Activated naive CD4-positive, alpha-beta T cell treated with anti-CD3 and anti-CD28 coated beads, Interleukin-2, amount 50 U/mL, for 16 hours (primary cell): ENCODE measurements around the gene LTB4R.
A peak's percentile ranks its signal among the peaks of the same experiment; 100 is the strongest.

Source experiments
- DNase-seq: peaks from one replicate; pipeline ENCODE4 v3.0.0-alpha.2; 2020

The LTB4R gene

DNA sequence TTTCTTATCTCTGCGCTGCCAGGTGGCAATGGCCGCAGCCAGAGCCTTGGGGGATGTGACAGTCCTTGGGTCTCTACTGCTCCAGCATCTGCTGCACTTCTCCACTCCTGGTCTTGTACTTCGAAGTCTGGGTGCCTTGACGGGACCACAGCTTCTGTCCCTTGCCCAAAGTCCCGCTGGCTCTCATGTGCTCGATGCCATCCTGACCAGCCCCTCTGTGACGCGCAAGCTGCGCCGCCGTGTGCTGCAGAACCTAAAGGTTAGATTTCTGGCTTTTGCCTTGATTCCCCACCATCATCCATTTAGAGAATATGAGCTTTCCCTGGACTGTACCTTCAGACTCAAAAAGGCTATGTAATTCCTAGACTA lies 7.3 kb upstream of the LTB4R start:
- no peak for DNase-seq

DNA sequence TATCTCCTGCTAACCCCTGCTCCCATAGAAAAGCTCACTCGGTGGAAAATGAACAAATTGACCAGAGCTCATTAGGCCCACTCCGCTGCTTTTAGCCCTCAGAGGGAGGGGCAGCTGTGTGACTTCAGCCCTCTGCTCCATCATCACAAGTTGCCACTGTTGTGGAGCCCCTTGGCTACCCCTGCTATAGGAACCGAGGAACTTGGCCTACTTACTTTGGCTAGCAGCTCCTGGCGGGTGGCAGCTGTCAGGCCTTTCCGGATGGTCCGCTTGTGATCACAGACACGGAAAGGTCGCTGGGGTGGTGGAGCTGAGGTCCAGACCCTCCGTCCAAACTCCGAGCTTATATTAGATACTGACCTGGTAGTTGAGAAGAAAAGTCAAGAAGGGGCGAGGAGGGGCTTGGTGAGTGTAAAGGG lies 4.1 kb upstream of the LTB4R start:
- DNase-seq = no peak

DNA sequence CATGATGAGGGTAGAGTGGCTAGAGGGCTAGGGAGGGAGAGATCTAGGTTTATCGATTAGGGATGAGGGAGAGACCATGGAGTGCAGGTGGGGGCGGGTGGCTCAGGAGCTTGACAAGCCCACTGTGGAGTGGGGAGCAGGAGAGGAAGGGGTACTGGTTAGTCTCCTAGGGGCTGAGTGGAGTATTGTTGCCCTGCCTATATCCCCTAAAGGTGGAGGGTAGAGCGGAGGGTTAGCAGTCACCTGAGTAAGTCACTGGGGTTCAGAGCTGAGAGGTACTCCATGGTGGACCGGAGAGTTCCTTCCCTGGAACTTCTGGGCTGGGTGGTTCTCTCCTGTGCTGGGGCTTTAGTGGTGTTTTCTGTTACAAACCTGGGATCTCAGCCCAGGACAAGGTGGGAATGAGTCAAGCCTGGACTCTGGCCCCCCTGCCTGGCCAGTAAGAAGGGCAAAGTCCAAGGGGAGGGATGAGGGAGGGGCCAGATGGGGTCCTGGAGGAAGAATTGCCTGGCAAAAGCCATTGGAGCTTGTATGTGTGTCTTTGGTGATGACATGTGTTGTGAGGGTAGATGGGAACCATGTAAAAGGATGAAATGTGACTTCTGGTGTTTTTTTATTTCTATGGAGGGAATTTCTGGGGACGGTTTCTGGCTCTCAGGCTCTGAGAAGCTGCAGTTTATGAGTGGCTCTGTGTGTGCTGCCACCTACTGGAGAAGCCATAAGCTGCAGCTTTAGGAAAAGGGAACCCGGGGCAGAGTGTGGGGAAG lies 3.5 kb upstream of the LTB4R start, which contains the start of gene CIDEB:
TSS of gene CIDEB (minus strand) at position 403 of the 767 bp plus-strand sequence. CDS start at position 284, 119 bp downstream.
- DNase-seq = peak; percentile 57

DNA sequence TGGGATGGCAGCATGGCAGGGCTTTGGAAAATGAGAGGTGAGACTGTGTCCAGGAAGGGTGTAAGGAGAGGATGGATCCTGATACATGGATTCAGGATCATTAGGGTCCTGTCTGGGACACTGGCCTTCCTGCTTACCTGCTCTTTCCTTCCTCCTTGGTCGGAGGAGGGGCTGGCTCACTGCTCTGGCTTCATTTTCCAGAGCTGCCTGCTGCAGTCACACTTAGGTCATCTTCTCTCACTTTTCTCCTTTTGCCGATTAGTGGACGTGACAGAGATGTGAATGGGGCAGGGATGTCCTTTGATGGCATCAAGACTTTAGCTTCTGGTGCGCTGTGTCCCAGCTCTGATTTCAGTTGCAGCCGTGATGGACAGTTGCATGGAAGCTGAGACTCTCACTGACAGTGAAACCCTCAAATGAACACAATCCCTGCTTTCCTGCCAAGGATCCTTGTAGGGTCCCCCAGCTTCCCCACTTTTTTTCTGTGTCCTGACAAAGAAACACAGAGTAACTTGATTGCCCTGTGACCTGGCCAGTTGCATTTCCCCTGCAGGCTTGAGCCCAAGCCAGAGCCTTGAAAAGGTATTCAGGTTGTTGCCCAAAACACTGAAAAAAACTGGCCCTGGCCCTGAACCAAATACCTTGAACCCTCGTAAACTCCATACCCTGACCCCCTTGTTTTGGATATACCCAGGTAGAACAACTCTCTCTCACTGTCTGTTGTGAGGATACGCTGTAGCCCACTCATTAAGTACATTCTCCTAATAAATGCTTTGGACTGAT lies 2.8 kb upstream of the LTB4R start:
- no peak for DNase-seq

DNA sequence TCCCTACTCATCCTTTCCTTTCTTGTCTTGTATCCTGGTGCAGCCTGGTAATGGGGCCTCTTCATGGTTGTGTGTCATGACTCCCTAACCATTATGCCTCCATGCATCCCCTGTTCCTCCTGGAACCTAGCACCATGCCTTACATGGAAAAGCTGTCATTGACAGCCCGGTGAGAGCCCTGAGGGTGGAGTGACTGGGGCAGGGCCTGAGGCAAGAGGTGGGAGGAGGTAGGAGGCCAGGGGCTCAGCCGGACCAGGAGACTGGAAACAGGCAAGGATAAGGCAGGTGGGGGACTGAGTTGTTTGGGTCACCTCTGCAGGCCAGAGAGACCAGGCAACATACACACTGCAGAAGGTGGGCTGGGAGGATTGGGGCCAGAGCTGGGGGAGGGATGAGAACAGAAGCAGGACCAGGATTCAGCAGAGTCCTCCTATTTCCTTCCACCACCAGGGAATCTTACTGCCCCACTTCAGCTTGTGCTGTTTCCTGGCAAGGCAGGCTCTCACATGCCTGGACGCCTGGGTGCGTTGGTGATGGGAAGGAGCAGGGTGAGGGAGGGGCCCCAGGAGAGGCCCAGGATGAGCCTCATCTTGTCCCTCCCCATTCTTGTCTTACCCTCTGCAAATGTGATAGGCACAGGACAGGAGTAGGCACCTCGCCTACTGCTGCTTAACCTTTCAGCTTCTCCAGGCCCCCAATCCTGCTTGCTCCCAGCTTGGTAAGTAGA lies 1.6 kb upstream of the LTB4R start, which contains the start of gene LTB4R2:
TSS of gene LTB4R2 (plus strand) at position 603 of the 727 bp plus-strand sequence. CDS start 525 bp downstream, outside the sequence.
- no peak for DNase-seq

DNA sequence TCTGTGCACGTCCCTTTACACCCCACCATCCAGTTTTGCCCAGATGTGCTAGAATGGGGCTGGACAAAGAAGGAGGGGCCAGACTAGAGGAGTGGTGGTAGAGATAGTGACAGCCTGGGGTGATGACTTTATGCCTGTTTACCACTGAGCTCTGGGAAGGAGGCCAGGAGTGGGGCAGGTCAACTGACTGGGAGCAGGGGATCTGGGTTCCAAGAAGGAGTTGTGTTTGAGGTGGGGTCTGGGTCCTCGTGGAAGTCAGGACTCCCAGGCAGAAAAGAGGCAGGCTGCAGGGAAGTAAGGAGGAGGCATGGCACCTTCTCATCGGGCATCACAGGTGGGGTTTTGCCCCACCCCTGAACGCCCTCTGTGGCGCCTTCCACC lies 1.0 kb upstream of the LTB4R start:
- no peak for DNase-seq

DNA sequence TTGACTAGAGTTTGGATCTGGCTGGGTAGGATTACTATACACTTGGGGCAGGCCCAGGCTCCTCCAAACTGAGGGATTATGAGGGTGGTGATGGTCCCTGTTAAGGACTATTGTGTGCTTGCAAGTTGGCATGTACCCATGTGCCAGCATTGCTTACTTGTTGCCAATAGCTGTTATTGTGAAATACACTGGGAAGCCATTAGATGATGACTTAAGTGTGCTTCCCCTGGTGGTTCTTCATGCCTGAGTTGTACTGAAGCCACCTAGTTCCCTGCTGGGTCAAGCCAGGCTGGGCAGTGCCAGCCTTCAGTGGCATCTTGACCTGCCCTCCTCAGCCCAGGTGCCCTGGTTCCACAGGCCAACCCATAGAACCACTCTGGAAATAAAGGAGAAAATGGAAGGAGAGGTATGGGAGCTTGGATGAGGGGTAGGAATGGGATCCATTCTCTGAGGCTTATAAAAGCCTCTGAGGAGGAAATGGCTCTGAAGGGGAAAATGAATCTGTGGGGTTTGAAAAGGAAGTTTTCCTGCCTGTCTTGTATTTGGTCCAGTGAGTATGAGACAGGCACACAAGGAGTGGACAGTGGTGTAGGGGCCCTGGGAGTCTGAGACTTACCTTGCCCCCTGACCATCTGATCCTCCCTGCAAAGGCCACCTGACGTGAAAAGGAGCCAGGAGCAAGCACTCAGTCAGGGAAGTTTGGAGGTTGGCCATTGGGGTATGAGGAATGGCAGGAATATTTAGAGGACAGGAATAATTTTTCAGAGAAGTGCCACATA lies 724 bp downstream of the LTB4R start:
- DNase-seq = no peak

DNA sequence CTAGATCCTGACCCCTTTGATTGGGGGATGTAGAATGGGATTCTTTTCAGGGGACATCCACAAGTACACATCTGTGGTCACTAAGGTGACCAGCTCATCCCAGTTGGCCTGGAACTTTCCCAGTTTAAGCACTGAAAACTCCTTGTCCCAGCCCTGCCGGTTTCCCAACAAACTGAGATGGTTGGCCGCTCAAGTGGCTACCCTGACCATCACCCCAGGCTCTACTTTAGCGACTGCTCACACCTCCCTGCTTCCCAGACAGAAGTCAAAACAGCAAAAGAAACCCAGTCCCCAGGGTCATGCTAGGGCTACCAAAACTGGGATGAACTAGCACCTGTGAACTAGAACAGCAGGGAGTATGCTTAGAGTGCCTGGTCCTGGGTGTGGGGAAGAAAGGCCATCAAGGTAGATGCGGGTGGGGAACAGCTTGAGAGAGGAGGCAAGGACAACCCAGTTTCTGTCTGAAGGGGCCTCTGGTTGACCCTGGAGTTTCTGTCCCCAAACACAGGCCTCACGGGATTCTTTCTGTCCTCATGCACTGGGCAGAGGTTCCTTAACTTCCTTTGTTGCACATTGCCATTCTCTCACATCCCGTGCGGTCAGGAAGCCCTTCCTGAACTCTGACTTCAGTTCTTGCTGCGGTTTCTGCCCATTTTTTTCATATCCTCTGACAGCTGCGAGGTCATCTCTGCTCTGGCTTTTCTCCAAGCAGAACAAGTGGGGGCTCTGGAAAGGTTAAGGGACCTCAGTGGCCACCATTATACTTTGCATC lies 1.6 kb downstream of the LTB4R start:
- no peak for DNase-seq

DNA sequence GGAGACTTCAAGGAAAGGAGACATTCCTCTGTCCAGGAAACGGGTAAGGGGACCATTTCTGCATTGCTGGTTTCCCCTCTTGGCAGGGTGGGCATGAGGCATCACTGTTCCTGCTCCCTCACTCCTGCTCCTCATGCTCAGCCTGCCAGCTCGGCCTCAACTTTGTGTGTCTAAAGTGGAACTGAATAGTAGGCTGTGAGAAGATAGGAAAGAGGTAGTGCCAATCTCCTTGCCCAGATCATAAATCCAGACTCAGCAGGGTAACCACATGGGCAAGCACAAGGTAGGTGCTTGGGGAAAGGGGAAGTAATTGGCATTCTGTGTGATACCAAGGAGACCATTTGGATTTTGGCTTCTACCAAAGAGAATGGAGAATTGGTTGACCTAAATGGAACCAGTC lies 2.6 kb downstream of the LTB4R start:
- no peak for DNase-seq

DNA sequence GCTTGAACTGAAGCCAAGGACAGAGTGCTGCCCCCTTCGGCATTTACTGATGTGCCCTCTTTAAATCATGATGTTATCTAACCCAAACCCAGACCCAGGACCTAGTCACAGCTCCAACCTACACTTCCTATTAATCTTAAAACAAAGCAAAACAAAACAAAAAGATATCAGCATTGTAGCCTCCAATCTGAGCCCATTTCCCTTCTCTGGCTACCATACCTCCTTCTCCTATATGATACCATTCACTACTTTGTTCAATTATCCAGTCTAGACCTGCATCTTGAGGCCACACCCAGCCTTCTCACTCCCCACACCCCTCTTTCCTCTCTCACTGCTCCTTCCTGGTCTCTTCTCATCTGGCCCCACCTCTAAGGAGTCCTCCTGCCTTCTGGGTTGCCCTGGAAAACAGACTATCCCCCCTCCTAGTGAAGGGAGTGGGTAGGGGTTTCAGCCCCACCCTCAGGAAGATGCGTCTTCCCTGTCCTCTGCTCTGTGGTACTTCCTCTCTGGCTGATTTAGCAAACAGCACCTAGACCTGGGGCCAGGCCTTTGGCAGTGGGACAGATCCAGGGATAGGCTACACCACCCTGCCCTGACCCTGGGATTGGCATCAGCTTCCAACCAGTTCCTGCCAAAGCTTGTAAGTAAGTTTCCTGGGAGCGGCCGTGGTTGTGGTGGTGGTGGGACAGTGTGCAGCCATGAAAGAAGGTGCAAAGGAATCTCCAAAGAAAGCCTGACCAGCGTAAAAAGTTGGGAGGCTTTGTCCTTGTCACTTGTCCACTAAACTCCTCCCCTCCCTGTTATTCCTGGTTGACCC lies 3.3 kb downstream of the LTB4R start:
- no peak for DNase-seq

DNA sequence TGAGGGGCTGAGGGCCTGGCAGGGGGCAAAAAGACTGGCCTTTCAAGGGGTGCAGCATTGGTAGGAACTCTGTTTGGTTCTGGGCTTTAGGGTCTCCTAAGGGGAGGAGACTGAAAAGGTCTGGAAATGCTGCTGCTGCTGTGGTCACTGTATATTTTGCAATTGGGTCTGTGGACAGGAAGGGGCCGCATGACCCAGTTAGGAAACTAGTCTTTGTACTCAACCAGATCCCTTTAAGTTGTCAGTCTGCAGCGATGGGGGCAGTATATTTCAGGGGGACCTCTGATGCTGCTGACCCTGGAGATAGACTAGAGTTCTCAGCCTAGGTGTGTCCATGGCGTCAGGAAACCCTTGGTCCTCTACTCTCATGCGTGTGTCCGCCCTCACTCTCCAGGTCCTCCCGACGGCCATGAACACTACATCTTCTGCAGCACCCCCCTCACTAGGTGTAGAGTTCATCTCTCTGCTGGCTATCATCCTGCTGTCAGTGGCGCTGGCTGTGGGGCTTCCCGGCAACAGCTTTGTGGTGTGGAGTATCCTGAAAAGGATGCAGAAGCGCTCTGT lies 4.0 kb downstream of the LTB4R start:
- DNase-seq = no peak

DNA sequence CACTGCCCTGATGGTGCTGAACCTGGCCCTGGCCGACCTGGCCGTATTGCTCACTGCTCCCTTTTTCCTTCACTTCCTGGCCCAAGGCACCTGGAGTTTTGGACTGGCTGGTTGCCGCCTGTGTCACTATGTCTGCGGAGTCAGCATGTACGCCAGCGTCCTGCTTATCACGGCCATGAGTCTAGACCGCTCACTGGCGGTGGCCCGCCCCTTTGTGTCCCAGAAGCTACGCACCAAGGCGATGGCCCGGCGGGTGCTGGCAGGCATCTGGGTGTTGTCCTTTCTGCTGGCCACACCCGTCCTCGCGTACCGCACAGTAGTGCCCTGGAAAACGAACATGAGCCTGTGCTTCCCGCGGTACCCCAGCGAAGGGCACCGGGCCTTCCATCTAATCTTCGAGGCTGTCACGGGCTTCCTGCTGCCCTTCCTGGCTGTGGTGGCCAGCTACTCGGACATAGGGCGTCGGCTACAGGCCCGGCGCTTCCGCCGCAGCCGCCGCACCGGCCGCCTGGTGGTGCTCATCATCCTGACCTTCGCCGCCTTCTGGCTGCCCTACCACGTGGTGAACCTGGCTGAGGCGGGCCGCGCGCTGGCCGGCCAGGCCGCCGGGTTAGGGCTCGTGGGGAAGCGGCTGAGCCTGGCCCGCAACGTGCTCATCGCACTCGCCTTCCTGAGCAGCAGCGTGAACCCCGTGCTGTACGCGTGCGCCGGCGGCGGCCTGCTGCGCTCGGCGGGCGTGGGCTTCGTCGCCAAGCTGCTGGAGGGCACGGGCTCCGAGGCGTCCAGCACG lies 4.7 kb downstream of the LTB4R start:
- no peak for DNase-seq

DNA sequence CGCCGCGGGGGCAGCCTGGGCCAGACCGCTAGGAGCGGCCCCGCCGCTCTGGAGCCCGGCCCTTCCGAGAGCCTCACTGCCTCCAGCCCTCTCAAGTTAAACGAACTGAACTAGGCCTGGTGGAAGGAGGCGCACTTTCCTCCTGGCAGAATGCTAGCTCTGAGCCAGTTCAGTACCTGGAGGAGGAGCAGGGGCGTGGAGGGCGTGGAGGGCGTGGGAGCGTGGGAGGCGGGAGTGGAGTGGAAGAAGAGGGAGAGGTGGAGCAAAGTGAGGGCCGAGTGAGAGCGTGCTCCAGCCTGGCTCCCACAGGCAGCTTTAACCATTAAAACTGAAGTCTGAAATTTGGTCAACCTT lies 5.3 kb downstream of the LTB4R start:
- DNase-seq = no peak

DNA sequence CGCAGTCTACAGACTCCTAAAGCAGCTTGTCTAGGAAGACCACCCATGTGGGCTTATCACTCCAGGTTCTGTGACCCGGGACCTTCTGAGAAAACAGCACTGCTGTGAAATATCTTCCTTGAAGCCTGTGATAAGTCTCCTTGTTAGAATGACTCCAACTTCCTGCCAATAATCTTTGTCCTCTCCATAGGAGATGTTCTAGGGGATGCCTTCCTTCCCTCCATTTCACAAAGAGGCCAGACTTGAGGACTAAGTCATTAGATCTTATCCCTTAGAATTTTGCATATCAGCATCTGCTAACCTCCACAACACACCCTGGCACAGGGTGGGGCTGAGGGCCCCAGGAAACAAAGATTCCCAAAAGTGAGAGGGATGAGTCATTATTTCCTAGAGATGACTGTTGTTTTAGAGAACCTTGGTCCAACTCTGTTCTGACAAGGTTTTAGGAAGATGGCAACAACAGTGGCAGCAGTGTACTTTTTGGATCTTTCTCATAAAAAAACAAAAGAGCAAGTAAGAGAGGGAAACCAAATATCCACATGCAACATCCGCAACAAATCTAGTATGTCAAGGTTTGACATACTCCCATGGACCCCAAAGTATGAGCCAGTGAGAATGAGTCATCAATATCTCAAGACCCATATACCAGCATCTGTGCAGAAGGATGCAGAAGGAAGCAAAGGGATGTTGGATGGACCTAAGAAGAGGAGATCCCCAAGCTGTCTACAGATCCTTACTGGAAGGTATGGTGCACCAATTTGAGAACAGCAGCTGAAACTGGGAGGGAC lies 6.0 kb downstream of the LTB4R start:
- no peak for DNase-seq

DNA sequence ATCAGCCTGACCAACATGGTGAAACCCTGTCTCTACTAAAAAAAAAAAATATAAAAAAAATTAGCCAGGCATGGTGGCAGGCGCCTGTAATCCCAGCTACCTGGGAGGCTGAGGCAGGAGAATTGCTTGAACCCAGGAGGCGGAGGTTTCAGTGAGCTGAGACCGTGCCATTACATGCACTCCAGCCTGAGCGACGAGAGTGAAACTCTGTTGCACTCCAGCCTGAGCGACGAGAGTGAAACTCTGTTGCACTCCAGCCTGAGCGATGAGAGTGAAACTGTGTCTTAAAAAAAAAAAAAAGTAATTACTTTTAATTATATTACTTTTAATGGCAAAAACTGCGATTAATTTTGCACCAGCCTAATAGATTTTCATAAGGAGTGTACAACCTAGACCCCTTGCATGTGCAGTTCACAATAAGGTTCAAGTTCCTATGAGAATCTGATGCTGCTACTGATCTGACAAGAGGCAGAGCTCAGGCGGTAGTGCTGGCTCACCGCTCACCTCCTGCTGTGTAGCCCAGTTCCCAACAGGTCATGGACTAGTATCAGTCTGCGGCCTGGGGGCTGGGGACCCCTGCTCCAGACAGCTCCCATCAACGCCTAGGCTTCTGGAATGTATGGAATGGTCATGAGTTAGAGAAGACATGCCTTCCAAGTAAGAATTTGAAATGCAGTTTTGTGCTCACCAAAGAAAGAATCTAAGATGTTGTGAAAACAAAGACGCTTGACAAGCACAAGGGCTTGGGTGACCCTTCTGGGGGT lies 10.1 kb downstream of the LTB4R start:
- DNase-seq = no peak

DNA sequence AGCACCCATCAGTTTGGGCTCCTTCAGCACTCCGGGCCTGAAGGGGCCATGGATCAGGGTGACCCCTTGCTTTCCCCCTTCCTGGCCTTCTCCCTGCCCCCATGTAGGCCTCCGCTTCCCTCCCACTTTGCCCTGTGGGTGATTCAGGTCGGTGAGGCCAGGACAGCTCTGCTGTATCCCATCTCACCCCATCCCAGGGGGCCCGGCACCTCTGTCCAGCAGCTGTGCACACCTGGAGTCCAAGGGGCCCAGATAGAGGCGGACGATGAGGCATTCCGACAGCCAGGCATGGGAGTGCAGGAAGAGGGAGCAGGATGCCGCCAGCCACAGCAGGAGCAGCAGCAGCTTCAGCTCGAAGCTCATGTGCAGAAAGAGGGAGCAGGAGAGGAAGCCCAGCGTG lies 11.4 kb downstream of the LTB4R start:
- DNase-seq = no peak

DNA sequence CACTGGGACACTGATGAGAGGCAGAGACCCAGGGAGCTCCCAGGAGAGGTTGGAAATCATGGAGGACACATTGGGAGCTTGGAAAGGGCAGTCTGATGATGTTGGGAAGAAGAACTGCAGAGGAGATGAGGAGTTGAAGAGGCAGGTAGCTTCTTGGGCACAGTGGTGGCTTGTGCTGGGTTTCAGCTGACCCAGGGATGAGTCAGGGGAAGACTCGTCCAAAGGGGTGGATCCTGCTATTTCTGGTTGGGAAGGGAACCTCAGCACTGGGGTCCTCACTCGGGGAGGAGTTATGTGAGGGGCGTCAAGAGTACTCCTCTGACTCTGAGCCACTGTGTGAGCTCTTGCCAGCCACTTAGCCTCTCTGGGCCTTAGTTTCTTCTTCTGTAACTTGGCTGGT lies 12.0 kb downstream of the LTB4R start:
- DNase-seq = no peak

DNA sequence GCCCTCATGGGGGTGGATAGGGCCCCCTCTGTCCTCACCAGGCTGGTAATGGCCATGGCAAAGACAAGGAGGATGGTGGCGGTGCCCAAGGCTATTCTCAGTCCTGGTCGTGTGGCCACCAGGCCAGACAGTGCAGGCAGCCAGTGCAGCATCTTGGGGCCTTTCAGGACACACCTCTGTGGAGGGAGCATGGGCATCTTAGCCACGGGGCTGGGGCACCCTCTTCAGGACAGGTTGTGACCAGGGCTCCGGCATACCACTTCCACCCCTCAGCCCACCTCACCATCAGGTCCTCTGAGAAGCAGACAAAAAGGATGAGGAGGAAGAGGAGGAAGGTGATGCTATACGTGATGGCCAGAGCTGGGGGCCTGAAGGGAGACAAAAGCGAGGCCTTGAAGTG lies 12.7 kb downstream of the LTB4R start:
- DNase-seq = no peak
